GM21360 (cell line): Measurements from ENCODE around the gene ZNF92.
"Not testable (repeated sequence)": the region's sequence is repeated elsewhere in the genome, so short reads cannot be mapped to it uniquely, and the experiment has no call there.

Source experiments
- ATAC-seq: cut with Tn5 transposase; IDR thresholded peaks from one replicate; pipeline ENCODE4 v1.9.1; 2021; ENCODE audit warnings: mild to moderate bottlenecking, moderate library complexity; ENCODE audit not compliant: unreplicated experiment

ZNF92 gene

DNA sequence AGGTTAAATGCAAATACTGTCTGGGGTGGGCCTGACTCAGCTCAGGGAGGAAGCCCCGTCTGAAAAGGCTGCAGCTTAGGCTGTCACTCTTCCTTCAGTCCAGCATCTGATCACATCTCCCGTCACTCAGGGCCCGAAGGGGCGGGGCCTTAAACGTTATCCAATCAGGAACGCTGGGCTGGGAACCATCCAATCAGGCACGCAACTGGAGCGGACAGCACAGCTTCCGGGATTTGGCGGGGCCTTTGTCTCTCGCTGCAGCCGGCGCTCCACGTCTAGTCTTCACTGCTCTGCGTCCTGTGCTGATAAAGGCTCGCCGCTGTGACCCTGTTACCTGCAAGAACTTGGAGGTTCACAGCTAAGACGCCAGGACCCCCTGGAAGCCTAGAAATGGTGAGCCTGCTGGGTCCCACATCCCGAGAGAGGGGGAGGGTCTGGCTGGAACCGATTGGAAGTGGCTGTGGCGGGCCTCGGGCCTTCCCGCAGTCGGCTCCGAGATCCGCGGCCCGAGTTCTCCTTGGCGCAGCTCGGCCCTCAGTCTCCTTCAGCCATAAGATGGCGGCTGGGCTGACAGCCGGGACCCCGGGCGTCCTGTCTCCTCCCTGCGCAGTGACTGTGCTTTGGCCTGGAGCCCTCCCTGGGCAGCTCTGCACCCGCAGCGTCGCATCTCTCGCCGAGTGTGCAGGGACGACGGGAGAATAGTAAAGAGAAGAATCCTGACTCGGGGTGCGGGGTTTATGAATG, at the start of gene ZNF92:
Gene ZNF92 (plus strand): TSS at position 248 of the 744 bp plus-strand sequence. CDS start 143 bp downstream, at position 391.
- ATAC-seq, result peak; percentile 98

DNA sequence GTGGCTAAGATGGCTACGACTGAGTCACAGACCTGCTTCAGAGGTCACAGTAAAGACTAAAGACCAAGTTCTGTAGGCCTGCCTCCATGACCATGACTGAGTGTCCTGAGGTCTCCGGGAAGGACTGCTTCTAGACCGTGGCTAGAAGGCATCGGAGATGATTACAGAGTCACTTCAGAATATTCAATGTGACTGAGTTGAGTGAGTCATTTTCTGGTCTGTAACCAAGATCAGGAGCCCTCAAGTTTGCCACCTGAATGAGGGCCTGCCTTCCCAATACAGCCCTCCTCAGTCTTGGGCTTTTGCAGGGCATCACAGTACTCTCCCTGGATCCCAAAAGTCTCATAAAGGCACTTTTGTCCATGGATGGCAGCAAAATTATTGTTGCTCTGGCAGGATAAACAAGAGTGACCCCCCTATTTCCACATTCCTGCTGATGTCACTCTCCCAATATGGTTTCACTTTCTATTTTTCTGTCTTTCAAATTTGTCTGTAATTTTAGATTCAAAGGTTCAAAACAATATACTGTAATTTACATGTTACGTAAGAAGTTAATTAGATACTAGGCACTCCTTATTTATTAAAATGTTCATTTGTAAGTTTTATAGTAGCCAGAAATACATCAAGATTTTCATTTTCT, 47.7 kb upstream of the ZNF92 start:
- no peak for ATAC-seq

DNA sequence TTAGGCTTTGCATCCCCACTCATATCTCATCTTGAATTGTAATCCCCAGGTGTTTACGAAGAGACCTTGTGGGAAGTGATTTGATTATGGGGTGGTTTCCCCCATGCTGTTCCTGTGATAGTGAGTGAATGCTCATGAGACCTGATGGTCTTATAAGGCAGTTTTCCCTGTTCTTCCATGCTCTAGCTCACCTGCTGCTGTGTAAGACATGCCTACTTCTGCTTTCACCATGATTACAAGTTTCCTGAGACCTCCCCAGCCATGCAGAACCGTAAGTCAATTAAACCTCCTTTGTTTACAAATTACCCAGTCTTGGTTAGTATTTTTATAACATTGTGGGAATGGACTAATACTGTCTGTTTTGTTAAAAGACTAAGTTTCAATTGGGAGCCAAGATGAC, 35.3 kb upstream of the ZNF92 start:
- no peak for ATAC-seq

DNA sequence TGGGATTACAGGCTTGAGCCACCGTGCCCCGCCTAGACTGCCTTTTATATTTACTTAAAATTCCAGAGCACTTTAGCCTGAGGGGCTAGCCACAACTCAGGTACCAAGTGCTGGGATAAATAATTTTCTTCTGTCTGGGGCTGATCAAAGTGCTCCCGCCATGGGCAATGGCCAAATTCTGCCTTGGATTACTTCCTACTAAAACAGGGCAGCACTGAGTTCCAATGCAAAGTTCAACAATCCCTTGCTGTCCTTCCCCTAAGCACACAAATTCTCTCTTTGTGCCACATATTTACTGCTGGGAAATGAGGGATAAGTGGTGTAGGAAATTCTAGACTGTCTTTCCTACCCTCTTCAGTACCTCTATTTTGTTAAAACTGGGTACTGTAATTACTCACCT, 34.4 kb upstream of the ZNF92 start:
- no peak for ATAC-seq

DNA sequence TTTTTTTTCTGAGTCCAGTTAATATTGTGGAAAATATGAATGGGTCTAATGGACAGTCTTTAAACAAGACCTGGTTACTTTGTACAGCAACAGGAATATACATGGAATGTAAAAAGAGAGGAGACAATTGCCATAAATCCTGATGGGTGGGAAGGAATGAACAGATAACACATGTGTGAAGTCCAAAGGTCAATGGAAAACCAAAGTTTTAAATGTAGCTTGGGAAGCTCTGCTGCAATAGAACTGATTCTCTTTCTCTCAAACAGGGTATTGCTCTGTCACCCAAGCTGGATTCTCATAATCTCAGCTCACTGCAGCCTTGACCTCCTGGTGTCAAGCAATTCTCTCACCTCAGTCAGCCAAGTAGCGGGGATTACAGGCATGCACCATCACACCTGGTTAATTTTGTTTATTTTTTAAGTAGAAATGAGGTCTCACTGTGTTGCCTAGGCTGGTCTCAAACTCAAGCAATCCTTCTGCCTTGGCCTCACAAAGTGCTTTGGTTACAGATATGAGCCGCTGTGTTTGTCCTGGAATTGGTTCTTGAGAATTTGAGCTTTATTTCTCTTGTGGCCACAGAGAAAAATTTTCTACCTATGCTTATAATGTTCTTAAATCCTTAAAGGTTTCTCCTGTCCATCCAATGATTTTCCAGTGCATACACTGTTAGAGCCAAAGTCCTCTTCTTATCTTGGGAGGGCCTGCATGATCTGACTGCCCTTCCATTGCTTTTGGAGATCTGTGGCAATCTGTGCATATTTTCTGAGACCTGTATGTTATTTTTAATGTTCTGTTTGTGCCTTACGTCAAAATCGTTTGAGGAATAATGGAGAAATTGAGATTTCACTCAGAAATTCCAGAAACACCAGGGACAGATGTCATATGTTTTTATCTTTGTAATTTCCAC, 30.7 kb upstream of the ZNF92 start:
- ATAC-seq, result no peak

DNA sequence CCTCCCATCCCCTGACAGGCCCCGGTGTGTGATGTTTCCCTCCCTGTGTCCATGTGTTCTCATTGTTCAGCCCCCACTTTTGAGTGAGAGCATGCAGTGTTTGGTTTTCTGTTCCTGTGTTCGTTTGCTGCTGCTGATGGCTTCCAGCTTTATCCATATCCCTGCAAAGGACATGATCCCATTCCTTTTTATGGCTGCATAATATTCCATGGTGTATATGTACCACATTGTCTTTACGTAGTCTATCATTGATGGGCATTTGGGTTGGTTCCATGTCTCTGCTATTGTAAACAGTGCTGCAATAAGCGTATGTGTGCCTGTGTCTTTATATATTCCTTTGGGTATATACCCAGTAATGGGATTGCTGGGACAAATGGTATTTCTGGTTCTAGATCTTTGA, 29.1 kb upstream of the ZNF92 start:
- ATAC-seq, result not testable (repeated sequence)

DNA sequence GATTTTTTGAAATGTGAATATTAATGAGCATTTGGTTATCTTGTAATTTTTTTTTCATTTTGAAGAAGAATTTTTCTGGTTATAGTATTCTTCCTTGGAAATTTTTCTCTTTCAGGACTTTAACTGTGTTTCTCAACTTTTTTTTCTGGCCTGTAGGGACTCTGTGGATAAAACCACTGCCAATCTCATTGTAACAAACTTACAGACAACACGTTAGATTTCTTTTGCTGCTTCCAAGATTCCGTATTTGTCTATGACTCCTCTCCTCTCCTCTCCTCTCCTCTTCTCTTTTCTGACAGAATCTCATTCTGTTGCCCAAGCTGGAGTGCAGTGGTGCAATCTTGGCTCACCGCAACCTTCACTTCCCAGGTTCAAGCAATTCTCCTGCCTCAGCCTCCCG, 19.4 kb upstream of the ZNF92 start:
- ATAC-seq, result no peak

DNA sequence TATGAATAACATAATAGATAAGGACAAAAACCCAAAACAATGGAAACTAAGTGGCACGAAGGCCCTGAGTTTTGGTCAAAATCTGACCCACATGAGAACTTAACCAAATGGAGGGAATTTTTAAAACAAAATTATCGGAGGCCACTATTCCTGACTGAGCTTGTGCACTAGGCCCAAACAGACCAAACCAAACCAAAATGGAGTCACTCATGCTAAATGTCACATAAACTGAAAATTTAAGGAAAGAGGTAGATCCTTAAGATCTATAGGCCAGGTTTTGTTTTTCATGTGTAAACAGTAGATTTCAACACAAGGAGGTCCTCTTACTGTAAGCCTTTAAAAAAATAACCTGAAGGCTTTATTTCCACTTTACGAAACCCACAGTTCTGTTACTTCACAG, 3.8 kb upstream of the ZNF92 start:
- no peak for ATAC-seq

DNA sequence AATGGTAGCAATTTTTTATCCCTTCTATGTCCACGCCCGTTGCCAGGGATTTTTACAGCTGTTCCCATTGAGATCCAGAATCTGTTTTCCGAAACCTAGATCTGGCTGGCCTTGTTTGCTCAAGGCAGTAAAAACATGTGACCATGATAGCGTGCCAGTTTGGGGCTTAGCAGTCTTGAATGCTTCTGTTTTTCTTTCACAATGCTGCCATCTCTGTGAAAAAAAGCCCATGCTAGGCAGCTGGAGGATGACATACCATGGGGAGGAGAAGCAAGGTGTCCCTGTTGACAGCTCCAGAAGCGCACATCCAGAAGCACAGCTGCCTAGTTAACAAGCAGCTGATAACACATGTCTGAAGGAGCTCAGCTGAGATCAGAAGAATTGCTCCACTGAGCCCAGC, 2.2 kb upstream of the ZNF92 start:
- no peak for ATAC-seq

DNA sequence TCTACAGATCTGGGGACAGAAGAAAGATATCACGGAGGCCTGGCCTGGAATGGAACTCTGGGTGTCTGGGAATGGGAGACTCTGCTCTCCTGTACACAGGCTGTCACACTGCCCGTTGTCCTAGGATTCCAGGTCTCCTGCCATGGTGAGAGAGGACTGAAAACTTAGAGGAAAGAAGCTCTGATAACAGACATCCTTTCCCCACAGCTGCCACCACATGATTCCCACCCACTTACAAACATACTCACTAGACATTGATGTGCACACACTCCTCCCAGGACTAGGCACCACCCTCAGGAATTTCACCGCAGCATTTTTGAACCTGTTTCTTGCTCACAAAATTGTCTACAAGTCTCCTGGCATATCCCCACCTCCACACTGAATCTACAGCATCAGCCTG, 5.7 kb downstream of the ZNF92 start:
- ATAC-seq, result no peak

DNA sequence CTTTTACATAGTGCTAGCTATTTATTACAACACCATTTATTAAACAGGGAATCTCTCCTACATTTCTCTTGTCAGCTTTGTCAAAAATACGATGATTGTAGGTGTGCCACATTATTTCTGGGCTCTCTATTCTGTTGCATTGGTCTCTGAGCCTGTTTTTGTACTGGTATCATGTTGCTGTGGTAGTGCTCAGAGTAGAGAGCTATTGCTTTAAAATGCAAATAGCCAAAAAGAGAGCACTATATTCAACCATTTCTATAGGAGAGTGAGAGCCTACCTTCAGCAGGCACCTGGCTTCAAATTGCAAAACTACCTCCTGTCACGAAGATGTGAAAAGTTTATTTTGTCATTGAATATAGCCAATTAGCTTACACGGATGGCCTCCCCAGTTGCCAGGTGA, 8.1 kb downstream of the ZNF92 start:
- ATAC-seq, result no peak

DNA sequence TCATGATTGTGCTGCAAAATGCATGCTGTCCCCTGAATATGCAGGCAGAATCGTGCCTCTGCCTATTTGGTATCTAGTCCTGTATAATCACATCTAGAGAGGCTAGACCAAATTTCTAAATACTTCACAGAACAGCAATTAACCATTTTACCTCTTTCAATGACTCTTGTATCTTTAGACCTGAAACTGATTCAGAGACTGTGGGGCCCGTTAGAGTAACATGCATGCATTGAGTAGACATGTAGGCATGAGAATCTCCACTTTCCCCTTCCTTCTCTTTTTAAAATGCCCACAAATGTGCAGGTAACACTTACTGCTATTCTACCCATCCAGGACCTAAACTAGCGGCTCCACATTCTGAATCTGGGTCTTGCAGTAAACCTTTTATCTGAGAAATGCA, 8.8 kb downstream of the ZNF92 start:
- ATAC-seq, result no peak

DNA sequence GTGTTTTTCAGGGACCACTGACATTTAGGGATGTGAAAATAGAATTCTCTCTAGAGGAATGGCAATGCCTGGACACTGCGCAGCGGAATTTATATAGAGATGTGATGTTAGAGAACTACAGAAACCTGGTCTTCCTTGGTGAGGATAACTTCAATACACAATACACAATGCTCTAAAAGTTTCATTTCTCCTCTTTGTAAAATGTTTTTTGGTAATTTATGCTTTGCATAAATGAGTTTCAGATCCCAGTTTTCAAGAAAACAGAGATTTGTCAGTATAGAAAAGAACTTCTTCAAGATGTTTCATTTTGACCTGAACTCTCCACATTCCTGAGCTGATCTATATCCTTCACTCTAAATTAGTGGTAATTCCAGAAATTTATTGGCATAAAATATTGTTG, 14.2 kb downstream of the ZNF92 start:
- no peak for ATAC-seq

DNA sequence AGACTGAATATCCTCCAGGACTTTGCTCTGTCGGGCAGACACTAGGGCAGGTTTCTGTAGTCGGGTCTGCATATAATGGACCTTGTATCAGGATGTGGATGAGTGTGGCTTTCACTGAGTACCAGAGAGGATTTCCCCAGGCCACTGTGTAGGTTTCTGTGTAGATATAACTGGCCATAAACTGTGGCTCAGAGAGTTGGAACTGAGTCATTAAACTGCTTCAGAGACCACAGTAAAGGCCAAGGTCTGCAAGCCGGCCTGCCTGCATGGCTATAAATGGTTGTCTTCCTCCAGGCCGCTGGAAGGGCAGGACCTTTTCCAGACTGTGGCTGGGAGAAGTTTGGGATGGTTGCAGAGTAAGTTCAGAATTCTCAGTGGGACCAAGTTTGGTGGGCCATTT, 16.9 kb downstream of the ZNF92 start:
- no peak for ATAC-seq

DNA sequence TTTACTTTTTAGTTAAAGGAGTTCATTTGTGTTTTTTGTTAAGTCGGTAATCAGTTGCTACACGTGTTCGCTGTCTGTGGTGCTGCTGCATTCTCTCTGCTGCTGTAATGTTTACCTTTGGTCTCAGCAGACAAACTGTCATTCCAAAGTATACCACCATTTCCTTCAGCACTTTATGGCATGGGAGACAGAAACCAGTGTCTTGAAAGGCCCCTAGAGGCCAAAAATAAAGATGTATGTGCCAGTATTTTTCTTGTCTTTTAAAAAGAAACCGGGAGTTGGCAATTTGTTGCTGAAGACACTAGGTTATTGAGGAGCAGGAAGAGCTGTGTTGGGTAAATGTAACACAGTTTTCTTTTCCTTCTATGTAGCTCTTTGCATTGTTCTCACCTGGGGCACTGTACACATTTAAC, 24.1 kb downstream of the ZNF92 start:
- ATAC-seq, result no peak

DNA sequence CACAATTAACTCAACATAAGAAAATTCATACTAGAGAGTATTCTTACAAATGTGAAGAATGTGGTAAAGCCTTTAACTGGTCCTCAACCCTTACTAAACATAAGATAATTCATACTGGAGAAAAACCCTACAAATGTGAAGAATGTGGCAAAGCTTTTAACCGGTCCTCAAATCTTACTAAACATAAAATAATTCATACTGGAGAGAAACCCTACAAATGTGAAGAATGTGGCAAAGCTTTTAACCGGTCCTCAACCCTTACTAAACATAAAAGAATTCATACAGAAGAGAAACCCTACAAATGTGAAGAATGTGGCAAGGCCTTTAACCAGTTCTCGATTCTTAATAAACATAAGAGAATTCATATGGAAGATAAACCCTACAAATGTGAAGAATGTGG, 25.0 kb downstream of the ZNF92 start:
- not testable (repeated sequence) for ATAC-seq

DNA sequence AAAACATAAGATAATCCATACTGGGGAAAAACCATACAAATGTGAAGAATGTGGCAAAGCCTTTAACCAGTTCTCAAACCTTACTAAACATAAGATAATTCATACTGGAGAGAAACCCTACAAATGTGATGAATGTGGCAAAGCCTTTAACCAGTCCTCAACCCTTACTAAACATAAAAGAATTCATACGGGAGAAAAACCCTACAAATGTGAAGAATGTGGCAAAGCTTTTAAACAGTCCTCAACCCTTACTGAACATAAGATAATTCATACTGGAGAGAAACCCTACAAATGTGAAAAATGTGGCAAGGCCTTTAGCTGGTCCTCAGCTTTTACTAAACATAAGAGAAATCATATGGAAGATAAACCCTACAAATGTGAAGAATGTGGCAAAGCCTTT, 25.4 kb downstream of the ZNF92 start:
- not testable (repeated sequence) for ATAC-seq

DNA sequence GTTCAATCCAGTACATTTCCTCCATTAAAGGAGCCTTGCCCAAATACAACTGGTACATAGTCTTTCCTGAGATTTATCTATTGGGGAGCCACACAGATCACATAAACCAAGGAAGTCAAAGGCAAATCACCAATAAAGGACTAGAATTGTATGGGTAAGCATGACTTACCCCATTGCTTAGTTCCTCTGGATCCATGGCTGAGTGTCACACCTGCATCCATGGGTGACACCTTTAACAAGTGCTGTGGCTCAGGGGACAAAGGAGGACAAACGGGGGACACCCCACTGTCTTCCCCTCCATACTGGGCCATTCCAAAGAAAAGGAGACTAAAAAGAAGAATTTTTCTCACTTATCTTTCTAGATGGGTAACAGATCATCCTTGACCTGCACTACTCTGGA, 30.4 kb downstream of the ZNF92 start:
- ATAC-seq, result no peak

DNA sequence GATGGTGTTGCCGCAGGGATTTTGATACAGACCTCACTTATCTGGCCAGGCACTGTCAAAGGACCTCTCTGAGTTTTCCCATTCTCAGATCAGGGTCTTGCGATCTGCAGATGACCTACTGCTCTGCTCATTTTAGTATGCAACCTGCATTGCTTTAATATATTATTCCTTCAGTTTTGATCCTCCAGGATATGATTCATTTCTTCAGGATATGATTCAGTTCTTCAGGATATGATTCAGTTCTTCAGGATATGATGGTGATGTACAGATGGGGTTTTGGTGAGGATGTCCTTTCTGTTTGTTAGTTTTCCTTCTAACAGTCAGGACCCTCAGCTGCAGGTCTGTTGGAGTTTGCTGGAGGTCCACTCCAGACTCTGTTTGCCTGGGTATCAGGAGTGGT, 33.1 kb downstream of the ZNF92 start:
- not testable (repeated sequence) for ATAC-seq

DNA sequence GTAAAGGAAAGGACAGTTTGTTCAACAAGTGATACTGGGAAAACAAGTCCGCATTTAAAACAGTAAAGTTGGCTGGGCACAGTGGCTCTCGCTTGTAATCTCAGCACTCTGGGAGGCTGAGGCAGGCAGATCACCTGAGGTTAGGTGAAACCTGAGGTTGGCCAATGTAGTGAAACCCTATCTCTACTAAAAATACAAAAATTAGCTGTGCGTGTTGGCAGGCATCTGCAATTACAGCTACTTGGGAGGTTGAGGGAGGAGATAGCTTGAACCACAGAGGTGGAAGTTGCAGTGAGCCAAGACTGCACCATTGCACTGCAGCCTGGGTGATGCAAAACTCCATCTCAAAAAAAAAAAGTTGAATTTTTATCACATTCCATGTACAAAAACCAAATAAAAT, 35.7 kb downstream of the ZNF92 start:
- ATAC-seq, result no peak

DNA sequence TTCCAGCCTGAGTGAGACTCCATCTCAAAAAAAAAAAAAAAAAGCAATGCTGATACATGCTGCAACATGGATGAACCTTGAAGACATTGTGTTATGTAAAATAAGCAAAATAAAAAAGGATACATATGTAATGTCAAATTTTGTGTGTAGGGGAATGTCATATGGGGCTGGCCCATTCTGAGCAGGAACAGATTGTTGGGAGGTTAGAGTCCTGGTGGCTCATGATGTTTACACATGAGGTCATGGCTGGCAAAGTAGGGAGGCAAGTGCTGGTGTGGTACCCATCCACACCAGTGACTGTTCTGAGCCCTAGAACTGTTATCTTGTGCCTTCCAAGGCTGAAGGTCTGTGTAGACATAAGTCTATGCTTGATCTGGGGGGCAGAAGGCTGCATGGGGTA, 37.6 kb downstream of the ZNF92 start:
- ATAC-seq, result no peak

DNA sequence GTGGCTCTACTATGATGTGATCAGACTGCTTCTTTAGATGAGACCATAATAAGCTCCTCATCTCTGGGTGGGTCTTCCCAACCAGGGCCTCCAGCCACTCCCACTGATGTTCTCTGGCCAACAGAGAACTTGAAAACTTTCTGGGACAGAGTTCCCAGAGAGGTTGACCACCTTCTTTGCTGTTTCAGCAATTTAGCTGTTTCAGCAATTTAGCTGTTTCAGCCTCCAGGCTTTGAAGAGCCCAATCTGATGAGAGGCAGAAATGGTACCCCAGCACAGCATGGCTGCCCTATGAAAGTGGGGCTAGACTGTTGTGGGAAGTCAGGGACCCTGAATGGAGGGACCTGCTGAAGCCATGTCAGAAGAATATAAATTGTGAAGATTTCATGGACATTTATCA, 49.0 kb downstream of the ZNF92 start:
- ATAC-seq, result no peak
